Endothelial cell of umbilical vein (primary cell): ENCODE results near the gene ARSK. TPM values are rescaled to one million over a fixed set of nuclear protein-coding genes. Genes with fewer than 3 reads are reported as not detected.

Experiments
- BruUV-seq: library from RNA; stranded (reverse); fragments of 400-500 nt; replicated peaks from 2 replicates; lab custom pipeline; 2021; lab: Mats Ljungman, UMichigan
- CTCF ChIA-PET: fragments of 300-600, 350-600 bp; sonication (Branson Sonifier 250); formaldehyde crosslinking; loops from one replicate; lab custom pipeline; 2021; ENCODE audit warnings: antibody characterized with exemption, inconsistent platforms; lab: Charles Lee
- POLR2A ChIA-PET: fragments of 300-600, 350-600 bp; sonication (Branson Sonifier 250); formaldehyde crosslinking; loops from one replicate; lab custom pipeline; 2021; ENCODE audit warnings: antibody characterized with exemption, inconsistent platforms; lab: Charles Lee
- DNase-seq: peaks from one replicate; pipeline ENCODE4 v3.0.0-alpha.2; 2011; ENCODE audit warnings: low read depth, low spot score
- FAIRE-seq: peaks from 2 replicates; lab custom pipeline; 2011; peaks lifted over from hg19 to GRCh38; lab: Jason Lieb, UNC
- H2AFZ ChIP-seq: 2 replicates; pipeline ENCODE4 v1.6.0; 2012; ENCODE audit warnings: low read depth, low read length, control low read depth, inconsistent platforms
- H3K27ac ChIP-seq: 2 replicates; pipeline ENCODE4 v1.5.1; 2011; ENCODE audit warnings: low read depth, mild to moderate bottlenecking, control low read depth, low read length, moderate library complexity; ENCODE audit not compliant: insufficient read depth
- H3K27me3 ChIP-seq, 2 experiments: 2 replicates each; pipeline versions ENCODE4 v1.6.0 to v1.6.1; 2011; ENCODE audit warnings: low read length in 2 of 2, mixed read lengths in 1 of 2; ENCODE audit not compliant: control insufficient read depth in 2 of 2, insufficient read depth in 2 of 2
- H3K36me3 ChIP-seq, 2 experiments: 2 replicates in 1 of 2; 3 replicates in 1 of 2; pipeline ENCODE4 v1.5.1; 2011; ENCODE audit warnings: low read length in 2 of 2, mild to moderate bottlenecking in 1 of 2, moderate library complexity in 1 of 2; ENCODE audit not compliant: control insufficient read depth in 2 of 2, insufficient read depth in 2 of 2; ENCODE audit errors: extremely low read depth in 1 of 2
- H3K4me1 ChIP-seq: 3 replicates; pipeline ENCODE4 v1.5.1; 2011; ENCODE audit warnings: mild to moderate bottlenecking, low read length; ENCODE audit not compliant: control insufficient read depth, insufficient read depth; ENCODE audit errors: extremely low read depth
- H3K4me2 ChIP-seq: 2 replicates; pipeline ENCODE4 v1.6.1; 2011; ENCODE audit warnings: low read length, control low read depth, mixed read lengths; ENCODE audit not compliant: insufficient read depth
- H3K4me3 ChIP-seq, 3 experiments: fragments of 200-600 bp in 1 of 3; sonication (generic), shearing (Covaris generic) in 1 of 3; replicated peaks in 1 of 3; 2 replicates each; pipeline ENCODE4 v1.5.1; 2011 to 2016; ENCODE audit warnings: control low read depth in 3 of 3, low read length in 3 of 3, mild to moderate bottlenecking in 2 of 3, inconsistent platforms in 1 of 3, low read depth in 1 of 3, moderate library complexity in 1 of 3; ENCODE audit not compliant: insufficient read depth in 1 of 3
- H3K79me2 ChIP-seq: 2 replicates; pipeline ENCODE4 v1.6.0; 2012; ENCODE audit warnings: low read length, inconsistent platforms; ENCODE audit not compliant: control insufficient read depth, insufficient read depth
- H3K9ac ChIP-seq: replicated peaks from 2 replicates; pipeline ENCODE3; 2011; ENCODE audit warnings: low read length, control low read depth; ENCODE audit not compliant: insufficient read depth; ENCODE audit errors: extremely low read depth
- H3K9me1 ChIP-seq: replicated peaks from 3 replicates; pipeline ENCODE4 v1.6.0; 2011; ENCODE audit warnings: mild to moderate bottlenecking, low read length; ENCODE audit not compliant: control insufficient read depth, insufficient read depth; ENCODE audit errors: extremely low read depth
- H3K9me3 ChIP-seq: replicated peaks from 2 replicates; pipeline ENCODE4 v1.5.1; 2012; ENCODE audit warnings: low read length, inconsistent platforms; ENCODE audit not compliant: control insufficient read depth, insufficient read depth
- H4K20me1 ChIP-seq: replicated peaks from 2 replicates; pipeline ENCODE3; 2011; ENCODE audit warnings: mild to moderate bottlenecking, low read length; ENCODE audit not compliant: control insufficient read depth, insufficient read depth; ENCODE audit errors: extremely low read depth
- EZH2 ChIP-seq: IDR thresholded peaks from 2 replicates; pipeline ENCODE4 v1.6.1; 2012; ENCODE audit warnings: borderline replicate concordance, low read depth, mild to moderate bottlenecking, moderate library complexity, low read length, inconsistent platforms; ENCODE audit not compliant: severe bottlenecking
- FOS ChIP-seq: IDR thresholded peaks from 2 replicates; pipeline ENCODE4 v1.6.1; 2011; ENCODE audit warnings: mild to moderate bottlenecking, low read length, moderate library complexity, borderline replicate concordance; ENCODE audit not compliant: insufficient read depth
- GATA2 ChIP-seq: IDR thresholded peaks from 2 replicates; pipeline ENCODE4 v1.7.0; 2011; ENCODE audit warnings: low read depth, mild to moderate bottlenecking, moderate library complexity, mixed read lengths, low read length; ENCODE audit not compliant: insufficient read length, insufficient read depth
- JUN ChIP-seq: IDR thresholded peaks from 2 replicates; pipeline ENCODE4 v1.6.1; 2011; ENCODE audit warnings: borderline replicate concordance, low read depth; ENCODE audit not compliant: insufficient read length, insufficient read depth
- MYC ChIP-seq: IDR thresholded peaks from one replicate; pipeline ENCODE4 v1.6.1; 2011; ENCODE audit warnings: mild to moderate bottlenecking, low read depth, low read length
- POLR2A ChIP-seq: IDR thresholded peaks from 2 replicates; pipeline ENCODE4 v1.6.1; 2012; ENCODE audit warnings: low read depth, mild to moderate bottlenecking, control low read depth, low read length
- POLR2AphosphoS5 ChIP-seq: IDR thresholded peaks from 2 replicates; pipeline ENCODE4 v1.6.1; 2012; ENCODE audit warnings: low read depth, mild to moderate bottlenecking, control low read depth, low read length, moderate library complexity; ENCODE audit not compliant: insufficient read depth
- dilution Hi-C: fragments of 300-500 bp; cut with MboI; formaldehyde crosslinking; loops from one replicate; pipeline ENCODE4 v1.15.0; 2019; ENCODE audit warnings: low sequenced_read_pairs; ENCODE audit not compliant: extremely low pct_ligation_motif_present
- intact Hi-C: fragments of 100-400 bp; cut with micrococcal nuclease; formaldehyde crosslinking; loops from one replicate; pipeline ENCODE4 v1.10.0; 2022
- polyA plus RNA-seq, 4 experiments: library from polyadenylated mRNA; depleted of rRNA in 3 of 4; stranded (reverse) in 3 of 4; unstranded in 1 of 4; fragments of >200 nt; gene quantifications; 2 replicates each; pipeline versions ENCODE4 v1.2.1 to v1.2.3, GENCODE V29; 2011 to 2012; ENCODE audit warnings: missing spikeins in 1 of 4
- total RNA-seq: library from RNA; stranded (reverse); gene quantifications from 2 replicates; pipeline ENCODE4 v1.2.3, GENCODE V29; 2021
- TF ChIP-seq, protein P1 (sequence below): IDR thresholded peaks from 2 replicates; pipeline ENCODE4 v1.6.1; 2011; ENCODE audit not compliant: insufficient read depth, insufficient read length
- TF ChIP-seq, protein P2 (sequence below), 2 donors: IDR thresholded peaks; 1 replicate in 1 of 2; 2 replicates in 1 of 2; pipeline ENCODE4 v1.5.1; 2011; ENCODE audit warnings: low read length in 2 of 2, mild to moderate bottlenecking in 2 of 2, moderate library complexity in 2 of 2, control low read depth in 1 of 2, inconsistent platforms in 1 of 2, low read depth in 1 of 2; ENCODE audit not compliant: insufficient read depth in 1 of 2; ENCODE audit errors: extremely low read depth in 1 of 2

The ARSK gene
- total and polyA plus RNA-seq, 2 donors (not counting 3 experiments of a cell fraction or from before 2014, with no cell fraction given) = 3.7 to 4.9 TPM

DNA sequence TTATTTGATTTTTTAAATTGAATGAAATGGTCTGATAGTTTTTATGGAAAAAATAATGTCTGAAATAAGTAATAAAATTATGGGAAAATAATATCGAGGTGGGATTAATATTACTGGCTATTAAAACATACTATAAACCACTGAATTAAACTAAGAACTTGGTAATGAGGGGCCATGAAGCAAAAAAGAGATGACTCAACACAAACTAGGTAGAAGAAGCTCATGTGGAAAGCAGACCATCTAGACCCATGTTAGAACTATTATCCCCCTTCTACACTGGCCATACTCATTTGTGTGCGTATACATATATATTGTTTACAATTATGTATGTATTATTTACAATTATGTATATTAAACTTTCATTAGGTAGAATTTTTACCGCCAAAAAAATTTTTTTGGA, 56.5 kb downstream of the ARSK start:
- no peaks in the 10 kb centered on the region for H3K27me3 ChIP-seq
- no peak for FAIRE-seq
- no TSS peak for BruUV-seq
- no peak for DNase-seq
- no peaks in the 10 kb centered on the region for H3K9me3 ChIP-seq
- no peak overlapping the region for H3K4me2 ChIP-seq
- ChIA-PET POLR2A (no interaction called here), CTCF (interaction anchor here (1.0 to 1.1 kb wide), 3 partner anchors 35 to 56 kb away, joined by 3 read pairs; partner anchors contain the start of genes ARSK and SKIC3)
- no peak overlapping the region for H2AFZ ChIP-seq
- no peak for TF ChIP-seq EZH2
- no peak for TF ChIP-seq JUN
- TF ChIP-seq, protein P1, sequence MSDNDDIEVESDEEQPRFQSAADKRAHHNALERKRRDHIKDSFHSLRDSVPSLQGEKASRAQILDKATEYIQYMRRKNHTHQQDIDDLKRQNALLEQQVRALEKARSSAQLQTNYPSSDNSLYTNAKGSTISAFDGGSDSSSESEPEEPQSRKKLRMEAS = no peak
- TF ChIP-seq GATA2 = no peak
- TF ChIP-seq FOS = no peak
- no peak for TF ChIP-seq POLR2A
- TF ChIP-seq, protein P2, sequence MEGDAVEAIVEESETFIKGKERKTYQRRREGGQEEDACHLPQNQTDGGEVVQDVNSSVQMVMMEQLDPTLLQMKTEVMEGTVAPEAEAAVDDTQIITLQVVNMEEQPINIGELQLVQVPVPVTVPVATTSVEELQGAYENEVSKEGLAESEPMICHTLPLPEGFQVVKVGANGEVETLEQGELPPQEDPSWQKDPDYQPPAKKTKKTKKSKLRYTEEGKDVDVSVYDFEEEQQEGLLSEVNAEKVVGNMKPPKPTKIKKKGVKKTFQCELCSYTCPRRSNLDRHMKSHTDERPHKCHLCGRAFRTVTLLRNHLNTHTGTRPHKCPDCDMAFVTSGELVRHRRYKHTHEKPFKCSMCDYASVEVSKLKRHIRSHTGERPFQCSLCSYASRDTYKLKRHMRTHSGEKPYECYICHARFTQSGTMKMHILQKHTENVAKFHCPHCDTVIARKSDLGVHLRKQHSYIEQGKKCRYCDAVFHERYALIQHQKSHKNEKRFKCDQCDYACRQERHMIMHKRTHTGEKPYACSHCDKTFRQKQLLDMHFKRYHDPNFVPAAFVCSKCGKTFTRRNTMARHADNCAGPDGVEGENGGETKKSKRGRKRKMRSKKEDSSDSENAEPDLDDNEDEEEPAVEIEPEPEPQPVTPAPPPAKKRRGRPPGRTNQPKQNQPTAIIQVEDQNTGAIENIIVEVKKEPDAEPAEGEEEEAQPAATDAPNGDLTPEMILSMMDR (IDR thresholded peaks at IDR 0.05; ENCODE audit: extremely low read depth in 1 of 2, insufficient read depth in 1 of 2, low read depth in 1 of 2, low read length in 2 of 2) = no peak
- no peak for TF ChIP-seq MYC
- TF ChIP-seq POLR2AphosphoS5 = no peak
- dilution Hi-C loops (no loop called here), intact Hi-C loops (no loop called here)
- H3K36me3 ChIP-seq = no peaks in the 10 kb centered on the region
- no peak overlapping the region for H3K4me3 ChIP-seq
- H3K27ac ChIP-seq = no peak overlapping the region
- no peaks in the 10 kb centered on the region for H3K9me1 ChIP-seq
- no peak overlapping the region for H3K9ac ChIP-seq
- H3K4me1 ChIP-seq = no peaks in the 10 kb centered on the region
- no peaks in the 10 kb centered on the region for H3K79me2 ChIP-seq
- no peaks in the 10 kb centered on the region for H4K20me1 ChIP-seq
